Mammary epithelial cell (primary cell): ENCODE data around the gene NAP1L4.

Experiments
- EZH2 ChIP-seq: IDR thresholded peaks from 2 replicates; pipeline ENCODE4 v1.6.1; 2012; ENCODE audit warnings: low read length, inconsistent platforms, borderline replicate concordance
- TF ChIP-seq, protein P1 (sequence below), 2 donors: IDR thresholded peaks in 1 of 2; conservative IDR thresholded peaks in 1 of 2; 2 replicates each; pipeline ENCODE4 v1.5.1; 2011 to 2012; ENCODE audit warnings: inconsistent platforms in 2 of 2, low read length in 2 of 2, mild to moderate bottlenecking in 2 of 2, control low read depth in 1 of 2, low read depth in 1 of 2; ENCODE audit not compliant: insufficient read depth in 1 of 2; ENCODE audit errors: extremely low read depth in 1 of 2

- TF ChIP-seq, protein P1, sequence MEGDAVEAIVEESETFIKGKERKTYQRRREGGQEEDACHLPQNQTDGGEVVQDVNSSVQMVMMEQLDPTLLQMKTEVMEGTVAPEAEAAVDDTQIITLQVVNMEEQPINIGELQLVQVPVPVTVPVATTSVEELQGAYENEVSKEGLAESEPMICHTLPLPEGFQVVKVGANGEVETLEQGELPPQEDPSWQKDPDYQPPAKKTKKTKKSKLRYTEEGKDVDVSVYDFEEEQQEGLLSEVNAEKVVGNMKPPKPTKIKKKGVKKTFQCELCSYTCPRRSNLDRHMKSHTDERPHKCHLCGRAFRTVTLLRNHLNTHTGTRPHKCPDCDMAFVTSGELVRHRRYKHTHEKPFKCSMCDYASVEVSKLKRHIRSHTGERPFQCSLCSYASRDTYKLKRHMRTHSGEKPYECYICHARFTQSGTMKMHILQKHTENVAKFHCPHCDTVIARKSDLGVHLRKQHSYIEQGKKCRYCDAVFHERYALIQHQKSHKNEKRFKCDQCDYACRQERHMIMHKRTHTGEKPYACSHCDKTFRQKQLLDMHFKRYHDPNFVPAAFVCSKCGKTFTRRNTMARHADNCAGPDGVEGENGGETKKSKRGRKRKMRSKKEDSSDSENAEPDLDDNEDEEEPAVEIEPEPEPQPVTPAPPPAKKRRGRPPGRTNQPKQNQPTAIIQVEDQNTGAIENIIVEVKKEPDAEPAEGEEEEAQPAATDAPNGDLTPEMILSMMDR (conservative IDR thresholded peaks at IDR 0.05 in 1 of 2, IDR thresholded peaks at IDR 0.05 in 1 of 2; ENCODE audit: extremely low read depth in 1 of 2, insufficient read depth in 1 of 2, low read depth in 1 of 2, low read length in 2 of 2): no peak
- no peak for TF ChIP-seq EZH2
Observed at GRCh38 chr11:2917842-2918490, 74.2 kb downstream of the NAP1L4 start.
